Peyer's patch (tissue), 4 donors: Measurements from ENCODE around the gene PLEKHA6. TPM values are rescaled to one million over a fixed set of nuclear protein-coding genes. Genes with fewer than 3 reads are reported as not detected.

Experiments used
- DNase-seq, 3 donors: peaks; one replicate each; pipeline ENCODE4 v3.0.0-alpha.2; 2017 to 2019
- H3K27ac ChIP-seq, 4 donors: fragments of 200-600 bp; sonication (generic); one replicate each; pipeline ENCODE4 v1.5.1; 2016 to 2019
- H3K27me3 ChIP-seq, 2 donors: fragments of 200-600 bp; sonication (generic); one replicate each; pipeline ENCODE4 v1.5.1; 2019
- H3K36me3 ChIP-seq, 3 donors: fragments of 200-600 bp; sonication (generic); one replicate each; pipeline ENCODE4 v1.5.1; 2016 to 2019
- H3K4me1 ChIP-seq, 4 donors: fragments of 200-600 bp; sonication (generic); one replicate each; pipeline ENCODE4 v1.5.1; 2016 to 2019
- H3K4me3 ChIP-seq, 4 donors: fragments of 200-600 bp; sonication (generic); 1 replicate in 3 of 4; 2 replicates in 1 of 4; pipeline ENCODE4 v1.5.1; 2016 to 2019; ENCODE audit warnings: mild to moderate bottlenecking in 1 of 4
- H3K9me3 ChIP-seq, 4 donors: fragments of 200-600 bp; sonication (generic); one replicate each; pipeline ENCODE4 v1.5.1; 2016 to 2019; ENCODE audit warnings: mild to moderate bottlenecking in 1 of 4
- CTCF ChIP-seq, 6 experiments: fragments of 450-650 bp in 4 of 6; fragments of 200-600 bp in 2 of 6; sonication (generic) in 1 of 6; IDR thresholded peaks; one replicate each; pipeline ENCODE4 v1.5.1; 2017 to 2019; ENCODE audit warnings: antibody characterized with exemption in 6 of 6, mild to moderate bottlenecking in 3 of 6, moderate library complexity in 1 of 6
- POLR2A ChIP-seq, 2 donors: fragments of 450-650 bp; IDR thresholded peaks; one replicate each; pipeline ENCODE4 v1.5.1; 2017; ENCODE audit warnings: antibody characterized with exemption in 2 of 2, mild to moderate bottlenecking in 2 of 2, moderate library complexity in 2 of 2
- total RNA-seq, 4 donors: library from RNA; depleted of rRNA; stranded (reverse); fragments of >200 nt; gene quantifications; one replicate each; pipeline ENCODE4 v1.1.0, GENCODE V29; 2016

The PLEKHA6 gene
- total RNA-seq, 4 donors from 2014 or later: 57.3 to 91.6 (median 70.2) TPM

- TF ChIP-seq POLR2A (IDR thresholded peaks at IDR 0.05): no peak
- Histone ChIP-seq H3K4me3 (no peak overlapping the region), H3K9me3 (no peaks in the 10 kb centered on the region), H3K4me1 (no peaks in the 10 kb centered on the region), H3K36me3 (no peaks in the 10 kb centered on the region), H3K27me3 (no peaks in the 10 kb centered on the region), H3K27ac (no peak overlapping the region)
- no peak for DNase-seq
These were observed 181.0 kb downstream of the PLEKHA6 start for GRCh38 chr1:204178487-204179281.

GRCh38 chr1:204177133-204177532 lies 182.6 kb downstream of the PLEKHA6 start:
- Histone ChIP-seq H3K4me1 (no peaks in the 10 kb centered on the region), H3K27ac (no peak overlapping the region), H3K27me3 (no peaks in the 10 kb centered on the region), H3K4me3 (no peak overlapping the region), H3K9me3 (no peaks in the 10 kb centered on the region), H3K36me3 (no peaks in the 10 kb centered on the region)
- no peak for TF ChIP-seq CTCF (IDR thresholded peaks at IDR 0.05)
- TF ChIP-seq POLR2A (IDR thresholded peaks at IDR 0.05): no peak
- DNase-seq: peak in 1 of 3 donors; percentile 63

GRCh38 chr1:204176049-204176448 lies 183.7 kb downstream of the PLEKHA6 start:
- H3K36me3 ChIP-seq: no peaks in the 10 kb centered on the region
- H3K27me3 ChIP-seq: no peaks in the 10 kb centered on the region
- DNase-seq: no peak
- H3K9me3 ChIP-seq: peaks cover 0 to 6% (median 0%) of the 10 kb centered on the region in 4 donors
- no peak overlapping the region for H3K27ac ChIP-seq
- no peaks in the 10 kb centered on the region for H3K4me1 ChIP-seq
- H3K4me3 ChIP-seq: no peak overlapping the region
- TF ChIP-seq CTCF (IDR thresholded peaks at IDR 0.05): no peak
- no peak for TF ChIP-seq POLR2A (IDR thresholded peaks at IDR 0.05)

GRCh38 chr1:204174958-204175357 lies 184.8 kb downstream of the PLEKHA6 start:
- H3K27me3 ChIP-seq: no peaks in the 10 kb centered on the region
- no peak for TF ChIP-seq CTCF (IDR thresholded peaks at IDR 0.05)
- TF ChIP-seq POLR2A (IDR thresholded peaks at IDR 0.05): no peak
- no peaks in the 10 kb centered on the region for H3K4me1 ChIP-seq
- H3K4me3 ChIP-seq: no peak overlapping the region
- DNase-seq: no peak
- no peak overlapping the region for H3K27ac ChIP-seq
- no peaks in the 10 kb centered on the region for H3K36me3 ChIP-seq
- H3K9me3 ChIP-seq: peaks cover 0 to 6% (median under 1%) of the 10 kb centered on the region in 4 donors

GRCh38 chr1:204172404-204173029 lies 187.2 kb downstream of the PLEKHA6 start:
- Histone ChIP-seq H3K36me3 (no peaks in the 10 kb centered on the region), H3K9me3 (peaks cover 0 to 11% (median 3%) of the 10 kb centered on the region in 4 donors), H3K4me3 (no peak overlapping the region), H3K27ac (no peak overlapping the region), H3K27me3 (no peaks in the 10 kb centered on the region), H3K4me1 (no peaks in the 10 kb centered on the region)
- DNase-seq: no peak
- TF ChIP-seq POLR2A (IDR thresholded peaks at IDR 0.05): no peak
- no peak for TF ChIP-seq CTCF (IDR thresholded peaks at IDR 0.05)

GRCh38 chr1:204171751-204172178 lies 188.0 kb downstream of the PLEKHA6 start:
- H3K27me3 ChIP-seq: no peaks in the 10 kb centered on the region
- TF ChIP-seq POLR2A (IDR thresholded peaks at IDR 0.05): no peak
- no peak for TF ChIP-seq CTCF (IDR thresholded peaks at IDR 0.05)
- no peak overlapping the region for H3K4me3 ChIP-seq
- H3K27ac ChIP-seq: no peak overlapping the region
- DNase-seq: no peak
- no peaks in the 10 kb centered on the region for H3K36me3 ChIP-seq
- H3K9me3 ChIP-seq: peaks cover 0 to 11% (median 4%) of the 10 kb centered on the region in 4 donors
- H3K4me1 ChIP-seq: no peaks in the 10 kb centered on the region
